Measurements from ENCODE around the gene RAB17.

RAB17 gene

GRCh38 chr2:237532160-237532559 lies 58.4 kb downstream of the RAB17 start:
- no peak for TF ChIP-seq CTCF (IDR thresholded peaks at IDR 0.05)
- Histone ChIP-seq H3K27me3 (ENCODE audit: control insufficient read depth, insufficient read depth, low read length) (no peaks in the 10 kb centered on the region), H3K4me3 (ENCODE audit: low read depth, low read length) (no peak overlapping the region), H3K4me1 (no peaks in the 10 kb centered on the region), H2AFZ (no peak overlapping the region), H3K27ac (no peak overlapping the region), H3K9me3 (ENCODE audit: control insufficient read depth, low read length) (no peaks in the 10 kb centered on the region), H3K79me2 (no peaks in the 10 kb centered on the region), H3K4me2 (ENCODE audit: low read length) (no peak overlapping the region), H3K36me3 (ENCODE audit: control insufficient read depth, insufficient read depth, low read length) (no peaks in the 10 kb centered on the region), H3K9ac (no peak overlapping the region)

- no peaks in the 10 kb centered on the region for H3K9me3 ChIP-seq (ENCODE audit: control insufficient read depth, low read length)
- no peak overlapping the region for H3K4me3 ChIP-seq (ENCODE audit: low read depth, low read length)
- H3K4me1 ChIP-seq = no peaks in the 10 kb centered on the region
- H3K27ac ChIP-seq = no peak overlapping the region
- H2AFZ ChIP-seq = no peak overlapping the region
- H3K36me3 ChIP-seq (ENCODE audit: control insufficient read depth, insufficient read depth, low read length) = no peaks in the 10 kb centered on the region
- no peak overlapping the region for H3K9ac ChIP-seq
- no peak overlapping the region for H3K4me2 ChIP-seq (ENCODE audit: low read length)
- TF ChIP-seq CTCF (IDR thresholded peaks at IDR 0.05) = no peak
- no peaks in the 10 kb centered on the region for H3K79me2 ChIP-seq
- H3K27me3 ChIP-seq (ENCODE audit: control insufficient read depth, insufficient read depth, low read length) = no peaks in the 10 kb centered on the region
Measured at GRCh38 chr2:237530472-237531433, 59.8 kb downstream of the RAB17 start.

- no peak for TF ChIP-seq CTCF (IDR thresholded peaks at IDR 0.05)
Measured at GRCh38 chr2:237529452-237530402, 60.8 kb downstream of the RAB17 start.

GRCh38 chr2:237527766-237528165 lies 62.8 kb downstream of the RAB17 start:
- Histone ChIP-seq H3K4me1 (no peaks in the 10 kb centered on the region), H3K9me3 (ENCODE audit: control insufficient read depth, low read length) (no peaks in the 10 kb centered on the region), H3K36me3 (ENCODE audit: control insufficient read depth, insufficient read depth, low read length) (no peaks in the 10 kb centered on the region), H3K9ac (no peak overlapping the region), H3K79me2 (no peaks in the 10 kb centered on the region), H3K4me3 (ENCODE audit: low read depth, low read length) (no peak overlapping the region), H3K27ac (no peak overlapping the region), H3K4me2 (ENCODE audit: low read length) (no peak overlapping the region), H3K27me3 (ENCODE audit: control insufficient read depth, insufficient read depth, low read length) (no peaks in the 10 kb centered on the region), H2AFZ (no peak overlapping the region)
- no peak for TF ChIP-seq CTCF (IDR thresholded peaks at IDR 0.05)

More at GRCh38 chr2:237529452-237530402, 60.8 kb downstream of the RAB17 start:
- Histone ChIP-seq H3K4me3 (ENCODE audit: low read depth, low read length) (no peak overlapping the region), H3K9me3 (ENCODE audit: control insufficient read depth, low read length) (no peaks in the 10 kb centered on the region), H3K27me3 (ENCODE audit: control insufficient read depth, insufficient read depth, low read length) (no peaks in the 10 kb centered on the region), H3K9ac (no peak overlapping the region), H2AFZ (no peak overlapping the region), H3K27ac (no peak overlapping the region), H3K4me1 (no peaks in the 10 kb centered on the region), H3K79me2 (no peaks in the 10 kb centered on the region), H3K36me3 (ENCODE audit: control insufficient read depth, insufficient read depth, low read length) (no peaks in the 10 kb centered on the region), H3K4me2 (ENCODE audit: low read length) (no peak overlapping the region)

Measured in parathyroid adenoma (tissue), 2 donors.